Measurements from ENCODE around the gene MMP24OS. TPM values are rescaled to one million over a fixed set of nuclear protein-coding genes. Genes with fewer than 3 reads are reported as not detected.

The MMP24OS gene
- total and polyA plus RNA-seq, 2 of the 4 experiments (the other 2 are of a cell fraction): 5.9 to 64.9 TPM

DNA sequence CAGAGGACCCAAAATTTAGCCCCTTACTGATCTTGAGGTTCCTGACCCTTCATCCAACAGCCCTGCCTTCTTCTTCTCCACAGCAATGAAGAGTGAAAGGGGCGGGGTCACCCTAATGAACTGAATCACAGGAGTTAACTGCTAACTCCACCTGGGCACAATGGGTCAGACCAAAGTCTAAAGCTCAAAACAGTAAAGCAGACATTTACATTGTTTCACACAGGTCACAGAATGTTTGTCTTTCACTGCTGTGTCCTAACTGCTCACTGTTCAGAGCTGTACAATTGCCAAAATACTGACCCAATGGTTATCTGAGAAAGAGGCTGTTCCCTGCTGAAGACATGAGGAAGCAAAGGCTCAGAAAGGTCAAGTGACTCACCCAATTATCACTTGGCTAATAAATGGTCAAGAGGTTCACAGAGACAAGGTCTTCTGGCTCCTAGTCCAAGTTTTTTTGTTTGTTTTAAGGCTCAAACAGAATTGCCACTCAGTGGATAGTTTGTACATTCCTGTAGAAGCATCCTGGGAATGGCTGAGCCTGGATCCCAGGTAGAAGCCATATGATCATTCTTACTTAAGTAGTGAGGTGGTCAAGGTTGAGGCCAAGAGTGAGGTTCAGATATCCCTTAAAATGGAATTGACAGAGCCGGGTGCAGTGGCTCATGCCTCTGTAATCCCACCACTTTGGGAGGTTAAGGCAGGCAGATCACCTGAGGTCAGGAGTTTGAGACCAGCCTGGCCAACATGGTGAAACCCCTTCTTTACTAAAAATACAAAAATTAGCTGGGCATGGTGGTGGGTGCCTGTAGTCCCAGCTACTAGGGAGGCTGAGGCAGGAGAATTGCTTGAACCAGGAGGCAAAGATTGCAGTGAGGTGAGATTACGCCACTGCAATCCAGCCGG, 49.4 kb upstream of the MMP24OS start (continued):
- TF ChIP-seq SMC3 (IDR thresholded peaks at IDR 0.05; ENCODE audit: low read depth, low read length) (no peak), MAFK (IDR thresholded peaks at IDR 0.05; ENCODE audit: low read depth, low read length) (no peak)

DNA sequence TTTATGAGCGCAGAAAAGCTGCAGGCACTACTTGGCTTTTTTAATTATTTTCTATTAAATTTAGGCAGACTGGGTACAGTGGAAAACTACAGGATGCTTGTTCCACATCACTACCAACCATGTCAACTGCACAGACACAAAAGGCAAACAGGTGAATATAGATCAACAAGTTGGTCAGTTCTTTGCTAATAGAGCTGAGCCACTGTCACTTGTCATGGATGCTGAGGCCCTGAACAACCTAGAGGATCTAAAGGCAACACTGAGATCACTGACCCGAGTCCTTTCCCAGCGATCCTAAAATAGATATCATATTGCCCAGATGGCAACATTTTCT, 48.8 kb upstream of the MMP24OS start:
- peak overlapping the region; percentile 28 for H3K27ac ChIP-seq (ENCODE audit: insufficient read depth, low read length)
- peak overlapping the region; percentile 39; the same call in 1 of the 3 replicates for H2BK15ac ChIP-seq (ENCODE audit: low read depth, low read length)
- no peak overlapping the region for H3K4me3 ChIP-seq (ENCODE audit: insufficient read depth, low read depth, low read length)
- H3K18ac ChIP-seq (ENCODE audit: low read depth, low read length): peak overlapping the region; percentile 58; the same call in 1 of the 2 replicates
- ChIA-PET POLR2A (ENCODE audit: unreplicated experiment) (no interaction called here), CTCF (no interaction called here)
- dilution Hi-C loops (cut with HindIII; ENCODE audit: low sequenced_read_pairs, unreplicated experiment): no loop called here
- peak overlapping the region; percentile 5; the same call in 1 of the 2 replicates for H3K56ac ChIP-seq (ENCODE audit: extremely low read depth, insufficient read depth, low read length)
- peaks cover 19% of the 10 kb centered on the region for H3K9me1 ChIP-seq (ENCODE audit: insufficient read depth, low read length)
- H3K4me1 ChIP-seq (ENCODE audit: control insufficient read depth, insufficient read depth, low read length): peaks cover 14% of the 10 kb centered on the region
- peaks cover 0 to 33% of the 10 kb centered on the region in 2 experiments; a peak in 2 of 4 replicates for H3K79me1 ChIP-seq (ENCODE audit: low read depth in 1 of 2, low read length in 2 of 2)
- H3K14ac ChIP-seq (replicated peaks; ENCODE audit: low read depth, low read length): peak overlapping the region; percentile 61; the same call in 1 of the 2 replicates
- intact Hi-C loops (cut with micrococcal nuclease): no loop called here
- peak overlapping the region; percentile 71 for H2AK5ac ChIP-seq (ENCODE audit: low read depth, low read length)
- peak overlapping the region; percentile 5; the same call in 1 of the 2 replicates for H3K23ac ChIP-seq (ENCODE audit: low read depth, low read length)
- H2AK9ac ChIP-seq (replicated peaks; ENCODE audit: low read depth, low read length, poor library complexity): no peak overlapping the region
- ATAC-seq (ENCODE audit: low read depth) (no peak), DNase-seq (no peak)
- BruUV-seq (replicated peaks): no TSS peak
- 86% methylated on average over 1 of the region's 3 CpGs; no CpG with 5 or more reads in 1 of the 2 experiments for WGBS, 2 experiments (ENCODE audit: extremely low coverage in 2 of 2, insufficient read length in 1 of 2)
- H3K36me3 ChIP-seq (ENCODE audit: control insufficient read depth, insufficient read depth, low read length): no peaks in the 10 kb centered on the region
- H2BK5ac ChIP-seq (ENCODE audit: low read depth, low read length, poor library complexity, severe bottlenecking): peak overlapping the region; percentile 17
- H4K5ac ChIP-seq (ENCODE audit: low read depth, low read length): peak overlapping the region; percentile 53; the same call in 1 of the 2 replicates
- in situ Hi-C loops (cut with MboI; ENCODE audit: low sequenced_read_pairs): no loop called here
- H3K4me2 ChIP-seq (ENCODE audit: low read depth, low read length): no peak overlapping the region
- H3K27me3 ChIP-seq (ENCODE audit: control insufficient read depth, insufficient read depth, low read length): no peaks in the 10 kb centered on the region
- H2BK20ac ChIP-seq (ENCODE audit: low read depth, low read length): peak overlapping the region; percentile 87
- no peaks in the 10 kb centered on the region for H3K9me3 ChIP-seq (ENCODE audit: control insufficient read depth, insufficient read depth, low read length)
- H4K8ac ChIP-seq (ENCODE audit: low read depth in 2 of 2, low read length in 2 of 2): peak overlapping the region in 1 of 2 experiments; percentile 62; a peak in 2 of 4 replicates
- no peaks in the 10 kb centered on the region for H4K20me1 ChIP-seq (ENCODE audit: insufficient read depth, low read length)
- no peak overlapping the region for H3K9ac ChIP-seq (ENCODE audit: low read depth, low read length)
- no peak overlapping the region for H2AFZ ChIP-seq (replicated peaks; ENCODE audit: low read length, poor library complexity)
- peak overlapping the region; percentile 61 for H3K4ac ChIP-seq (ENCODE audit: low read depth, low read length)
- peak overlapping the region; percentile 67 for H2BK120ac ChIP-seq (ENCODE audit: low read depth, low read length)
- H4K91ac ChIP-seq (ENCODE audit: insufficient read depth, low read depth, low read length): peak overlapping the region; percentile 63
- TF ChIP-seq, protein P1, sequence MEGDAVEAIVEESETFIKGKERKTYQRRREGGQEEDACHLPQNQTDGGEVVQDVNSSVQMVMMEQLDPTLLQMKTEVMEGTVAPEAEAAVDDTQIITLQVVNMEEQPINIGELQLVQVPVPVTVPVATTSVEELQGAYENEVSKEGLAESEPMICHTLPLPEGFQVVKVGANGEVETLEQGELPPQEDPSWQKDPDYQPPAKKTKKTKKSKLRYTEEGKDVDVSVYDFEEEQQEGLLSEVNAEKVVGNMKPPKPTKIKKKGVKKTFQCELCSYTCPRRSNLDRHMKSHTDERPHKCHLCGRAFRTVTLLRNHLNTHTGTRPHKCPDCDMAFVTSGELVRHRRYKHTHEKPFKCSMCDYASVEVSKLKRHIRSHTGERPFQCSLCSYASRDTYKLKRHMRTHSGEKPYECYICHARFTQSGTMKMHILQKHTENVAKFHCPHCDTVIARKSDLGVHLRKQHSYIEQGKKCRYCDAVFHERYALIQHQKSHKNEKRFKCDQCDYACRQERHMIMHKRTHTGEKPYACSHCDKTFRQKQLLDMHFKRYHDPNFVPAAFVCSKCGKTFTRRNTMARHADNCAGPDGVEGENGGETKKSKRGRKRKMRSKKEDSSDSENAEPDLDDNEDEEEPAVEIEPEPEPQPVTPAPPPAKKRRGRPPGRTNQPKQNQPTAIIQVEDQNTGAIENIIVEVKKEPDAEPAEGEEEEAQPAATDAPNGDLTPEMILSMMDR (conservative IDR thresholded peaks at IDR 0.05; ENCODE audit: low read depth, low read length): no peak
- TF ChIP-seq RAD21 (IDR thresholded peaks at IDR 0.05; ENCODE audit: low read length): no peak
- TF ChIP-seq, protein P2, sequence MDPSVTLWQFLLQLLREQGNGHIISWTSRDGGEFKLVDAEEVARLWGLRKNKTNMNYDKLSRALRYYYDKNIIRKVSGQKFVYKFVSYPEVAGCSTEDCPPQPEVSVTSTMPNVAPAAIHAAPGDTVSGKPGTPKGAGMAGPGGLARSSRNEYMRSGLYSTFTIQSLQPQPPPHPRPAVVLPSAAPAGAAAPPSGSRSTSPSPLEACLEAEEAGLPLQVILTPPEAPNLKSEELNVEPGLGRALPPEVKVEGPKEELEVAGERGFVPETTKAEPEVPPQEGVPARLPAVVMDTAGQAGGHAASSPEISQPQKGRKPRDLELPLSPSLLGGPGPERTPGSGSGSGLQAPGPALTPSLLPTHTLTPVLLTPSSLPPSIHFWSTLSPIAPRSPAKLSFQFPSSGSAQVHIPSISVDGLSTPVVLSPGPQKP (IDR thresholded peaks at IDR 0.05; ENCODE audit: borderline replicate concordance, low read depth, low read length): no peak
- TF ChIP-seq CHD1 (IDR thresholded peaks at IDR 0.05; ENCODE audit: low read depth, low read length): no peak
- TF ChIP-seq RCOR1 (IDR thresholded peaks at IDR 0.05; ENCODE audit: insufficient replicate concordance, low read length): no peak
- TF ChIP-seq MAZ (IDR thresholded peaks at IDR 0.05; ENCODE audit: borderline replicate concordance, low read depth, low read length): no peak
- no peak for TF ChIP-seq SMC3 (IDR thresholded peaks at IDR 0.05; ENCODE audit: low read depth, low read length)
- no peak for TF ChIP-seq BHLHE40 (IDR thresholded peaks at IDR 0.05; ENCODE audit: low read depth, low read length)
- TF ChIP-seq, protein P3, sequence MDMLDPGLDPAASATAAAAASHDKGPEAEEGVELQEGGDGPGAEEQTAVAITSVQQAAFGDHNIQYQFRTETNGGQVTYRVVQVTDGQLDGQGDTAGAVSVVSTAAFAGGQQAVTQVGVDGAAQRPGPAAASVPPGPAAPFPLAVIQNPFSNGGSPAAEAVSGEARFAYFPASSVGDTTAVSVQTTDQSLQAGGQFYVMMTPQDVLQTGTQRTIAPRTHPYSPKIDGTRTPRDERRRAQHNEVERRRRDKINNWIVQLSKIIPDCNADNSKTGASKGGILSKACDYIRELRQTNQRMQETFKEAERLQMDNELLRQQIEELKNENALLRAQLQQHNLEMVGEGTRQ (IDR thresholded peaks at IDR 0.05; ENCODE audit: low read depth, low read length): no peak
- TF ChIP-seq NFE2L2 (IDR thresholded peaks at IDR 0.05; ENCODE audit: low read depth, low read length): no peak
